ENCODE measurements around the gene GABRA1.
A peak's percentile ranks its signal among the peaks of the same experiment; 100 is the strongest.

GABRA1 gene

DNA sequence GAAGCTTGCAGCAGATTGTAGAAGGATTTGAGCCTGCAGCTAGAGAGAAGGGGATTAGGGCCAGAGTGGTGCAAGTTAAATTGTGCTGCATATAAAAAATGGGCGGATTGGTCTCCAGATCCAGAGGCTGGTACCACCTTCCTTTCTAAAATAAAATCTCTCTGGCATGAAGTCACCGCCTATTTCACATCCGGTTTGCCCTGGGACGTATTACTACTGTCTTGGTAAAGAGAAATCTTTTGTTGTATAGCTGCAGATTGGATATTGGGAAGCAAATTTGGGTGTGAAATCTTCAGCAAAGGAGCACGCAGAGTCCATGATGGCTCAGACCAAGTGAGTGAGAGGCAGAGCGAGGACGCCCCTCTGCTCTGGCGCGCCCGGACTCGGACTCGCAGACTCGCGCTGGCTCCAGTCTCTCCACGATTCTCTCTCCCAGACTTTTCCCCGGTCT lies at the start of gene GABRA1:
Gene GABRA1, plus strand, starts transcription at position 180 of the 451 bp plus-strand sequence. CDS start 2,691 bp downstream, outside the sequence.
- DNase-seq = no peak

DNA sequence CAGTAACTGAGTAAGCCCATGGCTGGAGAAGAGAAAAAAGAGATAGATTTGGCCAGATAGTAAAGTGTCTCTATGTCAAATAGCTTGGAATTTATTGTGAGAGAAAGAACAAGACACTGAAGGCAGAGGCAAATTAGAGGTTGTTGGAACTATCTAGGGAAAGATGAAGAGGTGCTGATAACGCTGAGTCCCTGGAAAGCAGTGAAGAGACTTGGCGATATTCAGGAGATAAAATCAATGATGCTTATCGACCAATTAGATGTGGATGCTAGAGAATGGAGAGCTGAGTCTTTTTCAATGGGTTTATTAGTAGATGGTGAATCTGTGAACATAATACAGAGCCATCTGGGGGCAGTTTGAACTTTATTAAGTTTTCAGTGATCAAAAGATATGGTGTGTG lies 48.6 kb upstream of the GABRA1 start:
- no peak for DNase-seq

GRCh38 chr5:161804263-161804662 lies 43.7 kb upstream of the GABRA1 start:
- DNase-seq = no peak

- DNase-seq = no peak
Measured at GRCh38 chr5:161846746-161847145, 1.2 kb upstream of the GABRA1 start.

- no peak for DNase-seq
Measured at GRCh38 chr5:161847447-161847846, 473 bp upstream of the GABRA1 start.

DNA sequence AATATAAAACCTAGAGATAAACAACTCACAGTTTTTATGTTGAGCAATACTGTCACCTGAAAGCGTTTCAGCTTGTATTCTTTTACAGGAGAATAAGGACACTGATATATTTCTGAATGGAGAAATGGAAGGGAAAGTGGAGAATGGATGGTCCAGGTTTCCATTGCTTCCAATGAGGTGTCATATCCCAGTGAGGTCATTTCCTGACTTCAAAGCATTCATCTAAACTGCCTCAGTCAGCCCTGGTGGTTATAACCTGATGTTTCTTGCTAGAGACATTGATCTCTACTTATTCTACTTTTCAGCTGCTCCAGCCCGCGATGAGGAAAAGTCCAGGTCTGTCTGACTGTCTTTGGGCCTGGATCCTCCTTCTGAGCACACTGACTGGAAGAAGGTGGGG lies 2.6 kb downstream of the GABRA1 start:
- no peak for DNase-seq

DNA sequence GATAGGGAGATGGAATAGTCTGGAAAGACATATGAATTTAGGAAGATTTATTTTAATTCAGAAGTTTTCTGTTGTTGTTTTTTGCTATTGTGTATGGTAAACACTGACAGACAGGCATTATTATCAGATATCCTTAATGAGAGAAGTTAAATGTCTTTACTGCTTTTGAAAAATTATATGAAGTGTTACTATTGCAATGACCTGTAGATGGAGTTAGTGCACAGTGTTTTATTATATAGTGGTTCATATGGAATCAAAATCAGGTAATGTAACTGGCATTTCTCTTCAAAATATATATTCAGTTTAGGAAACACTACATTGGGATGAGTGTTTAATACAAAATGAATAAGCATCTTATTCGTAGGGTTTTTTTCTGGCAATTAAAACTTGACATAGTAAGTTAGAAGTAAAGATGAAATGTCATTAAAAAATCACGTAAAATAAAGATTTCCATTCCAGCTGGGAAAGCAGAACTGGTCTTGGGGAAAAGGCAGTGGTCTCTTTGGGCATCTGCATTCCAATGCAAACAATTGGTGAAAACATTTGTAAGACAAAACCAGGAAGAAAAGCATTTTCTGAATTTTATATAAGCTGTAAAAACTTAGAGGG lies 3.9 kb downstream of the GABRA1 start:
- DNase-seq = no peak

DNA sequence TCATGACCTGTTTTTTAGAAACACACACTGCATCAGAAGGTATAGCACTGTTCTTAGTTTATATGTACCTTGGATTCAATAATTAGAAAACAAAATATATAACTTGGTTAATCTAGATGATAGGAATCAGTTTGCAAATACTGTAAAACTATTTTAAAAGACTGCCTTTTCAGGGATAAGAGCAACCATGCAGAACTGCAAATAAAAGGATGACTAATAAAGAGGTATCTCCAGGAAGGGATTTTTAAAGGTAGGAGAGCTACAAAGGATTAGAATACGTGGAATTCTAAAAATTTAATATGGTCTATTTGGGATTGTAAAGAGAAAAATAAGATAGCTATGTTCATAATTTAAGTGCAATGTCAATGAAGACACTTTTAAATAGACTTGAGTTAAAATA lies 9.4 kb downstream of the GABRA1 start:
- no peak for DNase-seq

GRCh38 chr5:161863259-161863658 lies 15.3 kb downstream of the GABRA1 start:
- no peak for DNase-seq

DNA sequence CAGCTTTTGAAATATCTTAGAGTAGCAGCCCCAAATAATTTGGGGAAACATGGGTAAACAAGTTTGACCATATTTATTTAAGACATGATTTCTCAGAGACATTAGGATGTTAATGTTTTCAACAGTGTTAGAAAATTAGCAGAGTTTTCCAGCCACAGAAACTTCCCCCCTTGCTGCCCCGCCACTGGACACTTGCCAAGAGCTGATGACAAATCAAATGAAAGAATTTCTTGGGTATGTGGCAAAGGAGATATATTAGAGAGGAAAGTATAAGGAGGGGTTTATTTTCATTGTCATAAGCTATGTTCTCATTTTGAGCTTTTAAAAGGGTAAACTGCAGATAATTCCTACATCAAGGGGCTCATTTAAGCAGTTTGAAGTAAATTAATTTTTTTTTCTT lies 15.9 kb downstream of the GABRA1 start:
- DNase-seq = no peak

- DNase-seq = no peak
Measured at GRCh38 chr5:161865510-161865909, 17.6 kb downstream of the GABRA1 start.

- DNase-seq = no peak
Measured at GRCh38 chr5:161889971-161890370, 42.1 kb downstream of the GABRA1 start.

- DNase-seq = no peak
Measured at GRCh38 chr5:161895514-161895913, 47.6 kb downstream of the GABRA1 start.

- DNase-seq = no peak
Measured at GRCh38 chr5:161897033-161897432, 49.1 kb downstream of the GABRA1 start.

- no peak for DNase-seq
Measured at GRCh38 chr5:161899590-161899989, 51.7 kb downstream of the GABRA1 start.

GRCh38 chr5:161900981-161901380 lies 53.1 kb downstream of the GABRA1 start:
- DNase-seq = no peak

- DNase-seq = no peak
Measured at GRCh38 chr5:161921781-161922180, 73.9 kb downstream of the GABRA1 start.

DNA sequence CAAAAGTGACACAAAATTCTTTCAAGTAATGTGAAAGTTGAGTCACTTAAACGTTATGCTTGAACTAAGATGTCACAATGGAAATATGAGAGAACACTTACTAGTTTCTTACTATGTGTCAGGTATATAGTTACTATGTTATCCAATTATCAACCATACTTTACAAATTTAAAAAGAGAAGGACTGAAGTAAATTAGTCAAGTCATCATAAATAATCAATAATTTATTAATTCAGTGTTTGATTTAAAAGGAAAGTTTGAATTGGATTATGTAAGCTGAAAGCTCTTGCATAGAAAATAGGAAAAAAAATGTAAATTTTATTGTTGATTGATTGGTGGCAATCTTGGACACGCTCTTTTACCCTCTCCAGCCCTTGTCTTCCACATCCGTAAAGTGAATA lies 76.3 kb downstream of the GABRA1 start:
- DNase-seq = no peak

GRCh38 chr5:161925960-161926359 lies 78.0 kb downstream of the GABRA1 start:
- DNase-seq = peak in 1 of 2 donors; percentile 2

DNA sequence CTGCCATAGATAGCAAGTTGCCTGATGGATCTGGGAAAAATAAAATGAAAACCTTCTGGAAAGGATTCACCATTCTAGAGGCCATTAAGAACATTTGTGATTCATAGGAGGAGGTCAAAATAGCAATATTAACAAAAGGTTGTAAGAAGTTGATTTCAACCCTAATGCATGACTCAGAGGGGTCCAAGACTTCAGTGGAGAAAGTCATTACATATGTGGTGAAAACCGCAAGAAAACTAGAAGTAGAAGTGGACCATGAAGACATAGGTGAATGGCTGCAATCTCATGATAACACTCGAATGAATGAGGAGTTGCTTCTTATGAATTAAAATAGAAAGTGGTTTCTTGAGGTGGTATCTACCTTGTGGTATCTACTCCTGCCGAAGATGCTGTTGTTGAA lies 86.6 kb downstream of the GABRA1 start:
- DNase-seq = no peak

GRCh38 chr5:161944974-161945373 lies 97.1 kb downstream of the GABRA1 start:
- no peak for DNase-seq

GRCh38 chr5:161946911-161947310 lies 99.0 kb downstream of the GABRA1 start:
- no peak for DNase-seq
